Pancreas (tissue), 10 donors: ENCODE measurements around the gene WIPF3. TPM values are rescaled to one million over a fixed set of nuclear protein-coding genes. Genes with fewer than 3 reads are reported as not detected.

Experiments used
- ATAC-seq, 4 donors: fragments of 200-7000 bp; cut with Tn5 transposase; one replicate each; pipeline versions ENCODE4 v1.8.0 to v1.9.1; 2020; ENCODE audit warnings: mild to moderate bottlenecking in 4 of 4, moderate library complexity in 4 of 4
- DNase-seq, 6 donors: peaks; one replicate each; pipeline ENCODE4 v3.0.0-alpha.2; 2020
- FAIRE-seq: peaks from 2 replicates; lab custom pipeline; 2012; peaks lifted over from hg19 to GRCh38; lab: Jason Lieb, UNC
- H3K27ac ChIP-seq, 4 donors: fragments of 200-600 bp; sonication (generic); 1 replicate in 3 of 4; 2 replicates in 1 of 4; pipeline versions ENCODE4 v1.5.0 to v1.8.0; 2020
- H3K27me3 ChIP-seq, 4 donors: fragments of 200-600 bp; one replicate each; pipeline ENCODE4 v1.8.0; 2021
- H3K36me3 ChIP-seq, 3 donors: fragments of 200-600 bp; sonication (generic) in 1 of 3; one replicate each; pipeline versions ENCODE4 v1.5.0 to v1.8.0; 2020 to 2021
- H3K4me1 ChIP-seq, 3 donors: fragments of 200-600 bp; one replicate each; pipeline ENCODE4 v1.8.0; 2021
- H3K4me3 ChIP-seq, 4 donors: fragments of 200-600 bp; sonication (generic) in 2 of 4; one replicate each; pipeline versions ENCODE4 v1.5.0 to v1.8.0; 2020 to 2021
- H3K9me3 ChIP-seq, 4 donors: fragments of 200-600 bp; one replicate each; pipeline ENCODE4 v1.8.0; 2021
- CTCF ChIP-seq, 4 donors: fragments of 200-600 bp; sonication (generic) in 3 of 4; IDR thresholded peaks; one replicate each; pipeline versions ENCODE4 v1.5.0 to v1.8.0; 2021; ENCODE audit warnings: antibody characterized with exemption in 4 of 4
- WGBS, 2 donors: extraction: QIAGEN DNeasy Blood & Tissue Kit; methylation state at CpG; one replicate each; pipeline ENCODE4 v1.1.7; 2013; 5-methylcytosine and 5-hydroxymethylcytosine counted together
- intact Hi-C, 3 donors: fragments of 100-400 bp; cut with DNase I; formaldehyde crosslinking; loops; one replicate each; pipeline versions ENCODE4 v1.11.1 to v1.14.2; 2022
- polyA plus RNA-seq, 2 donors: library from polyadenylated mRNA; stranded (reverse); fragments of 200-250 nt; gene quantifications; one replicate each; pipeline ENCODE4 v1.2.3, GENCODE V29; 2013
- total RNA-seq, 6 donors: library from RNA; stranded (reverse); fragmentation: NEBNext Ultra II Directional in 4 of 6; extraction: Animal tissue kit (Norgen Biotek cat#: 25700) in 4 of 6; gene quantifications; one replicate each; pipeline versions ENCODE4 v1.2.1 to v1.2.4, GENCODE V29; 2021 to 2023
- donor health status: healthy with polysubstance abuse.
- donor health status: DM: no; HTN: no; CAD: no; lungs with moderate emphysema.
- donor health status: DM: no; HTN: no; CAD: no.
- donor health status: control.
- donor health status: control.
- donor health status: Bipolar disorder and iron deficiency.
- donor health status: DM: yes; HTN: yes; CAD: no.
- donor health status: DM: no; HTN: no; CAD: no.
- donor health status: DM: no; HTN: no; CAD: no.
- donor health status: DM: yes; HTN: yes; CAD: no.

Gene WIPF3
- total and polyA plus RNA-seq, 8 donors, result 0.98 to 4.6 (median 1.6) TPM

GRCh38 chr7:29926216-29926615 is 119.9 kb downstream of the WIPF3 start:
- peaks cover 0 to 15% (median 0%) of the 10 kb centered on the region in 3 donors for H3K36me3 ChIP-seq
- no peaks in the 10 kb centered on the region for H3K4me1 ChIP-seq
- DNase-seq, result no peak
- no peak overlapping the region for H3K27ac ChIP-seq
- H3K9me3 ChIP-seq, result no peaks in the 10 kb centered on the region
- ATAC-seq, result no peak
- H3K4me3 ChIP-seq, result no peak overlapping the region
- no peak for TF ChIP-seq CTCF (IDR thresholded peaks at IDR 0.05)
- no peak for FAIRE-seq
- intact Hi-C loops, result loop anchor here in 2 of 3 donors (10.0 kb wide), 1 partner anchor 171 kb away; no protein-coding TSS in a partner anchor
- H3K27me3 ChIP-seq, result no peaks in the 10 kb centered on the region
- WGBS, 2 donors, result 95 to 99% methylated on average over 15 of the region's 15 CpGs

GRCh38 chr7:29926741-29927140 is 120.4 kb downstream of the WIPF3 start:
- no peak for ATAC-seq

GRCh38 chr7:29929018-29929807 is 122.9 kb downstream of the WIPF3 start:
- no peaks in the 10 kb centered on the region for H3K9me3 ChIP-seq
- DNase-seq (no peak), FAIRE-seq (no peak), ATAC-seq (no peak)
- WGBS, 2 donors, result 87 to 91% methylated on average over 17 of the region's 17 CpGs
- H3K27me3 ChIP-seq, result no peaks in the 10 kb centered on the region
- intact Hi-C loops, result loop anchor here in 2 of 3 donors (10.0 kb wide), 1 partner anchor 174 kb away; no protein-coding TSS in a partner anchor
- H3K4me3 ChIP-seq, result no peak overlapping the region
- H3K4me1 ChIP-seq, result no peaks in the 10 kb centered on the region
- H3K27ac ChIP-seq, result no peak overlapping the region
- no peaks in the 10 kb centered on the region for H3K36me3 ChIP-seq
- no peak for TF ChIP-seq CTCF (IDR thresholded peaks at IDR 0.05)

More at GRCh38 chr7:29926741-29927140, 120.4 kb downstream of the WIPF3 start:
- no peak for TF ChIP-seq CTCF (IDR thresholded peaks at IDR 0.05)
- Histone ChIP-seq H3K4me1 (no peaks in the 10 kb centered on the region), H3K9me3 (no peaks in the 10 kb centered on the region), H3K36me3 (peaks cover 0 to 15% (median 0%) of the 10 kb centered on the region in 3 donors), H3K27ac (no peak overlapping the region), H3K4me3 (no peak overlapping the region), H3K27me3 (no peaks in the 10 kb centered on the region)
- DNase-seq (no peak), FAIRE-seq (no peak)
- 74 to 82% methylated on average over 5 of the region's 5 CpGs for WGBS, 2 donors
- intact Hi-C loops, result loop anchor here in 2 of 3 donors (10.0 kb wide), 1 partner anchor 172 kb away; no protein-coding TSS in a partner anchor

GRCh38 chr7:29935111-29935510 is 128.8 kb downstream of the WIPF3 start:
- peaks cover 0 to 32% (median 0%) of the 10 kb centered on the region in 3 donors for H3K36me3 ChIP-seq
- no peak for TF ChIP-seq CTCF (IDR thresholded peaks at IDR 0.05)
- no peak overlapping the region for H3K4me3 ChIP-seq
- no peaks in the 10 kb centered on the region for H3K9me3 ChIP-seq
- DNase-seq, result no peak
- intact Hi-C loops, result no loop called here
- no peak for FAIRE-seq
- H3K27ac ChIP-seq, result no peak overlapping the region
- no peaks in the 10 kb centered on the region for H3K27me3 ChIP-seq
- H3K4me1 ChIP-seq, result no peaks in the 10 kb centered on the region
- no peak for ATAC-seq
- 82 to 86% methylated on average over 2 of the region's 2 CpGs for WGBS, 2 donors

- intact Hi-C loops, result no loop called here
- DNase-seq, result no peak
- Histone ChIP-seq H3K36me3 (peaks cover 0 to 44% (median 6%) of the 10 kb centered on the region in 3 donors), H3K4me3 (no peak overlapping the region), H3K9me3 (no peaks in the 10 kb centered on the region), H3K4me1 (no peaks in the 10 kb centered on the region), H3K27me3 (no peaks in the 10 kb centered on the region), H3K27ac (no peak overlapping the region)
- TF ChIP-seq CTCF (IDR thresholded peaks at IDR 0.05), result no peak
- FAIRE-seq, result no peak
- WGBS, 2 donors, result 97 to 98% methylated on average over 3 of the region's 3 CpGs
- ATAC-seq, result no peak
Observed at GRCh38 chr7:29937132-29937531, 130.8 kb downstream of the WIPF3 start.
